HG02852 (cell line): ENCODE results near the gene VDAC1.
A peak's percentile ranks its signal among the peaks of the same experiment; 100 is the strongest.

Experiments
- ATAC-seq: cut with Tn5 transposase; IDR thresholded peaks from one replicate; pipeline ENCODE4 v1.9.1; 2021; ENCODE audit warnings: mild to moderate bottlenecking, moderate library complexity; ENCODE audit not compliant: unreplicated experiment

VDAC1 gene

GRCh38 chr5:133930061-133930812 is 74.5 kb downstream of the VDAC1 start:
- peak; percentile 54 for ATAC-seq

DNA sequence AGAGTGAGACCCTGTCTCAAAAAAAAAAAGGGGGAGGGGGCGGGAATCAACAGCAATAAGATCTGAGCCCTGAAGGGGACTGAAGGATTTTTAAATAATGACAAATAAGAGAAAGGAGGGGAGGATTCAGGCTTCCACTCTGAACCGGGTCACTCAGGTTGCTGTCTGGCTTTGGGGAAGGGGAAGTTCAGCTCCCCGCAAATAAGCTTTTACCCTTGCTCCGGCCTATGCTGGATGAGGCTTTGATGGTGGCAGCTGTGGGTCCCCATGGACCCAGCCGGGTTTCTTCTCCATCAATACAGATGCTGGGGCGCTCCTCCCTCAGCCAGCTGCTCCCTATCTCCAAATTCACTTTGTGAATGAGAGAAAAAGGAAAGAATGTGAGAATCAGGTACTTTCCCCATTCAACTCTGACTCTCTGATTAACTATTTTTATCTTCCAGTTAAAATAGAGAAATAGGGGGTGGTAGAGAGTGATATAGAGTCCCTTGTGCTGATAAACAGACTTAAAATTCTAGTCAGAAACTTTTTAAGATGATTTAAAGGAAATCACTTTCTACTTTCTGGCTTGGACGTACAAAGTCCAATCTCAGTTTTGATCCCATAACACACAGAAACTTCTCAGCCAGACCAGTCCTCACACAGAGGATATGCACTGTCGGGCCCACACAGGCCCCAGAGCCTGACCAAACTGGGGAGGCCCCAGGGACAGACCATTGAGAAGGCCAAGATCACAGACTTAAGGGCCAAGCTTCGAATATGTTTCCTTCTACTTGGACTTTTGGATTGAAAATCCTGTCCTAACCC is 76.0 kb downstream of the VDAC1 start:
- no peak for ATAC-seq

GRCh38 chr5:133927300-133928180 is 77.2 kb downstream of the VDAC1 start:
- ATAC-seq, result no peak

- no peak for ATAC-seq
Observed at GRCh38 chr5:133926489-133927299, 78.1 kb downstream of the VDAC1 start.

DNA sequence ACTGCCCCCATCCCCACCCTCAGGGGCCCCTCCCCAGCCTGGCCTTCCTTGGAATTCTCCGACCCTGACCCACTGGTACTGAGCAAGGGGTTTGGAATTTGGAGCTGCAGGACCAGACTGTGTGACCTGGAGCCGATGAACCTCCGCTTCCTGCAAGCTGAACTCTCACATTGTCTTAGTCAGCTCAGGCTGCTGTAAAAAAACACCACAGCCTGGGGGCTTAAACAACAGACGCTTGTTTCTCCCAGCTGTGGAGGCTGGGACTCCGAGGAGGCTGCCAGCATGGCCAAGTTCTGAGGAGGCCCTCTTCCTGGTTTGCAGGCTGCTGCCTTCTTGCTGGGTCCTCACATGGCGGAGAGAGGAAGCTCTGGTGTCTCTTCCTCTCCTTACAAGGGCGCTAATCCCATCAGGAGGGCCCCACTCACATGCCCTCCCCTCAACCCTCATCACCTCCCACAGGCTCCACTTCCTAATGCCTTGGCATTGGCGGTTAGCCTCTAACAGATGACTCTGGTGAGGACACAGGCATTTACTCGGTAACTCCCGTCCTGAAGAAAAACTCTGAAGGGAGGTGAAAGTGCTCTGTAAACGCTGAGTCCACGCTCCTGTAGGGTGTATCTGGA is 78.8 kb downstream of the VDAC1 start:
- no peak for ATAC-seq

- ATAC-seq, result no peak
Observed at GRCh38 chr5:133925269-133925668, 79.5 kb downstream of the VDAC1 start.

- no peak for ATAC-seq
Observed at GRCh38 chr5:133924221-133924920, 80.4 kb downstream of the VDAC1 start.

DNA sequence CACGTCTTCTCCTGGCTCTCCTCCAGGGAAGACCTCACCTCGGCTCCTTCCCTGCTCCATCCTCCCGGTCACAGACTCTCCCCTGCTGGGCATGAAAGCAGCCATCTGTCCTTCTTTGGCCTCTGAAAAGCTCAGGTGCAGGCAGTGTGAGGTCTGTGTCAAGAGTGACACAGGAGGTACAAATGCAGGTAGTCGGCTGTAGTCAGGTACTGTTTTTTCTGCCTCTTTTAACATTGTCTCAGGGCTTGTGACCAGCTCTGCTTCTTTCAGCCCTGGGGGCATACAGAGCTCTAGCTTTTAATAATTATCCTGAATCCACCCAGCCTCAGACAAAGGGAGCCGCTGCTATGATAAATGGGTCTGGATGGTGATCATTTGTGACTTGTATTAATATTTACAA is 82.8 kb downstream of the VDAC1 start:
- ATAC-seq, result no peak
